ENCODE data around the gene CHRNA4.
"Not testable (repeated sequence)": the region's sequence is repeated elsewhere in the genome, so short reads cannot be mapped to it uniquely, and the experiment has no call there.

The CHRNA4 gene

DNA sequence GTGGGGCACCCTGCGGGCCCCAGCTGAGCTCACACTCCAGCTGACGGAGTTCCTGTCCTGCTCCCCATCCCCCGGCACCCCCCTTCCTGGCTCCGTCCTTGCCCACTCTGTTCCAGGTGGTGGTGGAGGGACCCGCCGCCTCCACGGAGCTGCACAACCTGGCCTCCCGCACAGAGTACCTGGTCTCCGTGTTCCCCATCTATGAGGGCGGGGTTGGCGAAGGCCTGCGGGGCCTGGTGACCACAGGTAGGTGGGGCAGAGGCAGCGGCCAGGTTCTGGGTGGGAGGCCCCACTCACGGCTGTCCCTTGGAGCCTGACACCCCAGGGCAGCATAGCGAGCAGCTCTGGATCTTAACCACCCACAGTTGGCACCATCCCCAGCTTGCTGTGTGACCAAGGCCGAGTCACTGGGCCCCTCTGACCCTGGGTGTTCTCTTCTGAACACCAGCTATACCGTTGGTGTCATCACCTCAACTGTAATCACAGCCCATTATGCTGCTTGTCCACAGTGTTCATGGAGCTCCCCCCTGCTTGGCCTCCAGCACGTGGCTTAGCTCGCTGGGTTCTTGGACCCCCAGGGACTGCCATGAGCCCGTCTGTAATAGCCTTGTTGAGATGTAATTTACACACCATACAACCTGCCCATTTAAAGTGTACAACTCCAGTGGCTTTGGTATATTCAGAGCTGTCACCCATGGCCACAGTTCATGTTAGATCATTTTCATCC lies 50.7 kb downstream of the CHRNA4 start:
- FAIRE-seq (no peak), DNase-seq (ENCODE audit: low spot score) (no peak)

DNA sequence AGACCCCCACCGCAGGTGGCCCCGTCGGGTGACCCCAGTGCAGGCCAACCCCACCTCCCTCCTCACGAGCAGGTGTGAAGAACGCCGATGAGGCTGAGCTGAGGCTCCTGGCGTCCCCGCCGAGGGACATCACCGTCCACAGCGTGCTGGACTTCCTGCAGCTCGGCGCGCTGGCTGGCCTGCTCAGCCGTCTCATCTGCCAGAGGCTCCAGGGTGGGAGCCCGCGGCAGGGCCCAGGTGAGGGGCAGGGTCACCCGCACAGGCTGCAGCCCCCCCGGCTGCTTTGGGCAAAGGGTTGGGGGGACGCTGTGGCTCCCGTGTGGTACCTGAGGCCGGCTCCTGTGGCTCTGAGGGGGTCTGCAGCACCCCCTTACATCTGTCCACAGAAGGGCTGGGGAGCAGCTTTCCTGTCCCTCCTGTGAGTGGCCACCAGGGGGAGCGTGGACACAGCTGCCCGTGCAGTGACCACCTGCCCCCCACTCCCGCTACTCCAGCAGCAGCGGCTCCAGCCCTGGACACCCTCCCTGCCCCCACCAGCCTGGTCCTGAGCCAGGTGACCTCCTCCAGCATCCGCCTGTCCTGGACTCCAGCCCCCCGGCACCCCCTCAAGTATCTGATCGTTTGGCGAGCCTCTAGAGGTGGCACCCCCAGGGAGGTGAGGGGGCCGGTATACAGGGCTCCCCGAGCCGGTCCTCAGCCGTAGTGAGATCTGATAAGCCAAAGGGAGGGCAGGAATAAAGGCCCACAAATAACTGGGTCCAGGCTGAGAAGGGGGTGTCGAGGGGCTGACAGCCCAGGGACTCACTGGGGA lies 51.7 kb downstream of the CHRNA4 start:
- no peak for FAIRE-seq
- peak; percentile 31 for DNase-seq (ENCODE audit: low spot score)

DNA sequence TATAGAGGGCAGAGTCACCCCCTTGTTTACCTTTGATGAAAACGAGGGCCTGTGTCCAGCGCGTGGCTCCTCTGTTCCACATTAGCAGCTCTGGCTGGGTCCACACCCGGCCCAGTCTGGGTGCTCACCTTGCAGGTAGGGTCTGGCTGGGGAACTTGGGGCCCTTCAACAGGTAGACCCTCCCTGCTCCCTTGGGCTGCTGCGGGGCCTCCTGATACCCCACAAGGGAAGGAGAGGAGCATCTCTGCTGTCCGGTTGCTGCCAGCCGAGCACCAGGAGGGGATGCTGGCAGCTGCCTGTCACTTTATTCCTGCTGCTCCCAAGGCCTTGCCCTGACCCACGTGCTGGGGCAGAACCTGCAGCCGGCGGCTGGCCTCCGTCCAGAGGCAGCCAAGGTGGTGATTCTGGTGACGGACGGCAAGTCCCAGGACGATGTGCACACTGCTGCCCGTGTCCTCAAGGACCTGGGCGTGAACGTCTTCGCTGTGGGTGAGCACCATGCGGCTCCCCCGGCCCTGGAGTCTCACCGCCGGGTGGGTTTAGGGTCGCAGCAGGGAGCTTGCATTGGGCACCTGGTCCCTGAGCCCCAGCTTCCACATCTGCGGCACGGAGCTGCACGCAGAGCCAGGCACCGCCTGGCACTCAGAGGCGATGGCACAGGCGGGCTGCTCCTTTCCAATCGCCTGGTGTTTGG lies 52.8 kb downstream of the CHRNA4 start:
- DNase-seq (ENCODE audit: low spot score) (no peak), FAIRE-seq (no peak)

DNA sequence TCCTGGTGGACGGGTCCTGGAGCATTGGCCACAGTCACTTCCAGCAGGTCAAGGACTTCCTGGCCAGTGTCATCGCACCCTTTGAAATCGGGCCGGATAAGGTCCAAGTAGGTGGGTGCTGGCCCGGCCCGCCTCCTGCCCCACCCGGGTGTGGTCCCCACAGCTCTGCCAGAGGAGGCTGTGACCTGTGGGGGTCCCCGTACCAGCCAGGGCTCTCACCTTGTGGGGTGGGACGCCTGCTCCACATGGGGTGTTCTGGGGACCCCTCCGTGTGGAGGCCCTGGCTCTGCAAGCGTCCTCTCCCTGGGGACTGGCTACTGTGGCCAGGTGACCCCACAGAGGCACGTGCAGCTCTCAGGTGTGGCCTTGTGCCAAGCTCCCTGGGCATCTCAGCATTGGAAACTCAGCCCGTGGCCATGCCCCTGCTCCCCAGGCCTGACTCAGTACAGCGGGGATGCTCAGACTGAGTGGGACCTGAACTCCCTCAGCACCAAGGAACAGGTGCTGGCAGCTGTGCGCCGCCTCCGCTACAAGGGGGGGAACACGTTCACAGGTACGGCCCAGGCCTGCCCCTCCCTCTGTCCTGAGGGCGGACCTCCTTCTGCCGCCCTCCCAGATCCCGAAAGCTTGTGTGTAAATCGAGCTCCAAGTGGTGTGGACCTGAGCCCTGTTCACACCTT lies 53.5 kb downstream of the CHRNA4 start:
- FAIRE-seq (no peak), DNase-seq (ENCODE audit: low spot score) (no peak)

DNA sequence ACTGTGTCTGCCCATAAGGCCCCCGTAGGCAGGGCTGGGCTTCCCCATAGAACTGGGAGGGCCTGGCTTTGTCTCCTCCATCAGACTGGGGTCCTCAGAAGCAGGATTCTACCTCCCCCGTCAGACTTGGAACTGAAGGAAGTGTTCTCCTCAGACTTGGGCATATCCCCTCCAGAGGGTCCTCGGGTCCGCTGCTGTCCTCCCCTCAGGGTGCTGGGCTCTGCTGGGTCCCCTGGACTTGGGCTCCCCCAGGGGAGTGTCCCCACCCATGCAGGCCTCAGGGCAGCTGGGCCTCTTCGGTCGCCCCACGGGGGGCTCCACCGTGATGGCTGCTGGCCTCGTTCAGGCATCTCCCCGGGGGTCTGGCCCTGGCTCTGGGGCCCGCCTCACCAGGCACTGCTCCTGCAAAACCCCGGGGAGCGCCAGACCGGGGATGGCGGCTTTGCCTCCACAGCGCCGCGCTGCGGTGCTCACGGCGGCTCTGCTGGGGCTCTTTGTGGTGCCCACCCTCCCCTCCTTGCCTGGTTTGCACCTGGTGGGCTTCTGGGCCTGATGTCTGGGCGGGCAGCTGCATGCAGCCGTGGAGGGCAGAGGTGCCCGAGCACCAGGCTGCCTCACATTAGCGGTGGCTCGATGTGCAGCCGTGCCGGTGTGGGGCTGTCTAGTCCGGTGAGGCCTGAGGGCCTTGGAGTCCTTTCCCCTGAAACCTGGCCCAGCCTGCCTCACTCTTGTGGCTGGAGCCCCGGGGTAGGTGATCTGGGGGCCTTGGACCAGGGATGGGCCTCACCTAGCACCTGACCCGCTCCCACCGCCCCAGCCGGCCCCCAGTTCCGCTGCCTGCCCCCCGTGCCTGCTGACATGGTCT lies 54.2 kb downstream of the CHRNA4 start:
- DNase-seq (ENCODE audit: low spot score) (no peak), FAIRE-seq (no peak)

DNA sequence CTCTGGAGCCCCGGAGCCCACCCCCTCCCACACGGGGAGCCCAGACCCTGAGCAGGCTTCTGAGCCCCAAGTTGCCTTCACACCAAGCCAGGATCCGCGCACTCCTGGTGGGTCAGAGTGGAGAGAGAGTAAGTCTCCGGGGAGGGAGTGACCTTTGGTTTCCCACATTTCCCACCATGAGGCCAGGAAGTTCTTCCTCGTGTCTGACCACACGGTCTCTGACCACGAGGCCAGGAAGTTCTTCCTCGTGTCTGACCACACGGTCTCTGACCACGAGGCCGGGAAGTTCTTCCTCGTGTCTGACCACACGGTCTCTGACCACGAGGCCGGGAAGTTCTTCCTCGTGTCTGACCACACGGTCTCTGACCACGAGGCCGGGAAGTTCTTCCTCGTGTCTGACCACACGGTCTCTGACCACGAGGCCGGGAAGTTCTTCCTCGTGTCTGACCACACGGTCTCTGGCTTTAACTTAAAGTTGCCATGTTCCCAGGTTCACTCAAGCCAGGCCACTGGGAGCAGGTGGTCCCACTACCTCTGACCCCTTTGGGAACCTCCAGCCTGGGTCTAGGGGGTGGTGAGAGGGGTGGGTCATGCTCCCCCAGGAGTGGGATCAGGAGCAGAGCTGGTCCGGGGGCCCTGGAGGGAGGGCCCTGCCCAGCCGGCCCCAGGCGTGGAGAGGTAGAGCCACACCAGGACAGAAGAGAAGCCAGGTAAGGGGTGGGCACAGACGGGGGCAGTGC lies 55.0 kb downstream of the CHRNA4 start:
- FAIRE-seq; DNase-seq (ENCODE audit: low spot score): not testable (repeated sequence)

DNA sequence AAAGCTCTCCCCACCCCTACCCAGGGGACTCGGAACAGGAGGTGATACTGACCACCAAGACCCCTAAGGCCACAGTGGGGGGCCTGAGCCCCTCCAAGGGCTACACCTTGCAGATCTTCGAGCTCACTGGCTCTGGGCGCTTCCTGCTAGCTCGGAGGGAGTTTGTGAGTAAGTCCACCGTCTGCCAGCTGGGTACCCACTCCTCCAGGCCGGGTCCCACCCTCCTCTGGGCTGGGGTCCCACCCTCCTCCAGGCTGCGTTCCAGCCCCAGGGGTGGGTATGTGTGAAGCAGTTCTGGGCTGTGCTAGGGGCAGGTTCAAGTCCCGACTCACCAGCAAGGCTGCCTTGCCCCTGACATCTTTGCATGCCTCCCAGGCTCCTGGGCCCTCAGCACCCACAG lies 55.8 kb downstream of the CHRNA4 start:
- DNase-seq (ENCODE audit: low spot score) (no peak), FAIRE-seq (no peak)

DNA sequence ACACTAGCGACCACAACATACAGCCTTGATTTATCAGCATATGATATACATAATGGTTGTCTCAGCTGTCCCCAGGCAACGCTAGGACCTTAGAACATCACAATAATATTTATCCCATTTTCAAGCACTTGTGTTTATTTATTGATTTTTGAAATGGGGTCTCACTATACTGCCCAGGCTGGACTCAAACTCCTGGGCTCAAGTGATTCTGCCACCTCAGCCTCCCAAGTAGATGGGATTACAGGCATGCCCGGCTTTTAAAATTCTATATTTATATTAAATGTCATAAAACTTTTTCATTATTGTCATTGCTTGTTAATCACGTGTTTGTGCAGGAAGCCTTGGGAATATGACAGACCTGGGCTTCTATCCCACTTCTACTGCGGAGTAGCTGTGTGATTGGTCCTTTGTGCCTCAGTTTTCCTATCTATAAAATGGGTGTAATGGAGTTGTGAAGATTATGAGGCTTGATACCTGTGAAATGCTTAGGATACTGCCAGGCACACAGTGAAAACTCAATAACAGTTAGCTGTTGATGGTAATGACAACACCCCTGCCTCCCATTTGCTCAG lies 58.0 kb downstream of the CHRNA4 start:
- DNase-seq (ENCODE audit: low spot score), result no peak
- no peak for FAIRE-seq

DNA sequence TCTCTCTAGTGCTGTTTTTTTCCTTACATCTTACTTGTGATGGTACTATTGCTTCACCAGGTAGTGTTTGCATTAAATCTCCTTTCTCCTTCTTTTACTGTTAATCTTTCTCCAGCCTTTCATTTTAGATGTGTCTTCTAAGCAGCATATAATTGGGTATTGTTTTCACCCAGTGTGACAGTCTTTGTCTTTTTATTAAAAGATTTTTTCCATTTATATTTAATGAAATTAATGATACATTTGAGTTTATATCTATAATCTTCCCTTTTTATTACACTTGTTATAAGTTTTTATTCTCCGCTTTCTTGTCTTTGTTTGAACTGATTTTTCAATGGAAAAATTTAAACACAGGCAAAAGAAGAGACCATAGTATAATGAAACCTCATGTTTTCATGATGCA lies 59.5 kb downstream of the CHRNA4 start:
- FAIRE-seq (no peak), DNase-seq (ENCODE audit: low spot score) (no peak)

DNA sequence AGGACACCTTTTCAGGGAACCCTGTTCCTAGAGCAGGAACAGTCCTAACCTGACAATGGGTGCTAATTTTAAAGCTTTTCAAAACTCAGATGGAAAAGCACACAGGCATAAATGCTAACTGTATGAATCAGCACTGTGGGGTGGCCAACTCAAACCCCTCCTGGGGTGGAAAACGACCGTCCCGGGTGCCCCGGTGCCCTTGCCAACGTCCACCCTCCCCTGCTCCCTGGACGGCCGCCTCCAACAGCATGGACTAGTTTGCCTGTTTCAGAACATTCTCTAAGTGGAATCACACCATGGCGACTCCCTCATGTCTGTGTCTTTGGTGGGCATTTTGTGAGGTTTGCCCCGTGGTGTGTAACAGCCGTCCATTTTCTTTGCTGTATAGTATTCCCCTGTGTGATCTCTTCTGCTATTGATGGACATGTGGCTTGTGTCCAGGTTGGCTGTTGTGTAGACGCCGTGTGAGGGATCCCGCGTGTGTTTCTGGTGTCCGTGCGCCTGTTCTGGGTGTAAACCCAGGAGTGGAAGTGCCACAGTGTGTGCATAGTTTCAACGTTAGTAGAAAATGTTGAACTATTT lies 62.3 kb downstream of the CHRNA4 start:
- DNase-seq (ENCODE audit: low spot score) (no peak), FAIRE-seq (no peak)

DNA sequence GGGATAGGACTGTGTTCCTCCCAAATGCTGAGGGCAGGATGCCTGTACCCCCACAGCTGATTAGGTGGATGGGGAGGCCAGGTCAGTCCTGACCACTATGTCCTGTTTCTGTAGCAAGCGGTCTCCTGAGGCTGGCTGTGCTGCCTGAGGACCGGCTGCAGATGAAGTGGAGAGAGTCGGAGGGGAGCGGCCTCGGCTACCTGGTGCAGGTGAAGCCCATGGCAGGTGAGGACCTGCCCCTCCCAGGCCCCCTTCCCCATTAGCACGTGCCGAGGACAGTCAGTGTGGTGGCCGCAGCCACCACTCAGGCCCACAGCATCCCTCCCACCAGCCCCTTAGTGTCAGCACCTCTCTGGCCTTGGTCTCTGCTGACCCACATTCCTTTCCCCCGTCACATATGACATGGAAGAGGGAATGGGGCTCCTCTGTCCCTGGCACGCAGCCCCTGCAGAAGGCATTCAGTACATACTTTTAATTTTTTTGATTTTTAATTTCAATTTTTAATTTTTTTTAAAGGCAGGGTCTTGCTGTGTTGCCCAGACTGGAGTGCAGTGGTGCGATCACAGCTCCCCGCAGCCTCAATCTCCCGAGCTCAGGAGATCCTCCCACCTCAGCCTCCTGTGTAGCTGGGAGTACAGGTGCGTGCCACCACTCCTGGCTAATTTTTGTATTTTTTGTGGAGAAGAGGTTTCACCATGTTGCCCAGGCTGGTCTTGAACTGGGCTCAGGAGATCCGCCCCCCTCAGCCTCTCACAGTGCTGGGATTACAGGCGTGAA lies 63.2 kb downstream of the CHRNA4 start:
- FAIRE-seq (no peak), DNase-seq (ENCODE audit: low spot score) (no peak)

DNA sequence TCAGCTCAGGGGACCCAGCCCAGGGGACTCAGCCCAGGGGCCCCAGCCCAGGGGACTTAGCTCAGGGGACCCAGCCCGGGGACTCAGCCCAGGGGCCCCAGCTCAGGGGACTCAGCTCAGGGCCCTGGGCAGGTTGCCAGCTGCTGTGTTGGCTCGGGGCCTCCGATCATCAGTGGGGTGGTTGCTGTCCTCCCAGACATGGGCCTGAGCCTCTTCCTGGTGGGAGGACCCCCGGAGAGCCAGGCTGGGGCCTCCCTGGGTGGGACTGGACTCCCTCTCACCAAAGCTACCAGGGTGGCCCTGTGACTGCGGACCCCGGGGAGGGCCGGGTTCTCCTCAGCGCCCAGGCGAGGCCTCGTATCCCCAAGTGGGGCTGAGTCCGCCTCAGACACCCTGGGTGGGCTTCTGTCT lies 63.8 kb downstream of the CHRNA4 start:
- DNase-seq (ENCODE audit: low spot score) (no peak), FAIRE-seq (no peak)

DNA sequence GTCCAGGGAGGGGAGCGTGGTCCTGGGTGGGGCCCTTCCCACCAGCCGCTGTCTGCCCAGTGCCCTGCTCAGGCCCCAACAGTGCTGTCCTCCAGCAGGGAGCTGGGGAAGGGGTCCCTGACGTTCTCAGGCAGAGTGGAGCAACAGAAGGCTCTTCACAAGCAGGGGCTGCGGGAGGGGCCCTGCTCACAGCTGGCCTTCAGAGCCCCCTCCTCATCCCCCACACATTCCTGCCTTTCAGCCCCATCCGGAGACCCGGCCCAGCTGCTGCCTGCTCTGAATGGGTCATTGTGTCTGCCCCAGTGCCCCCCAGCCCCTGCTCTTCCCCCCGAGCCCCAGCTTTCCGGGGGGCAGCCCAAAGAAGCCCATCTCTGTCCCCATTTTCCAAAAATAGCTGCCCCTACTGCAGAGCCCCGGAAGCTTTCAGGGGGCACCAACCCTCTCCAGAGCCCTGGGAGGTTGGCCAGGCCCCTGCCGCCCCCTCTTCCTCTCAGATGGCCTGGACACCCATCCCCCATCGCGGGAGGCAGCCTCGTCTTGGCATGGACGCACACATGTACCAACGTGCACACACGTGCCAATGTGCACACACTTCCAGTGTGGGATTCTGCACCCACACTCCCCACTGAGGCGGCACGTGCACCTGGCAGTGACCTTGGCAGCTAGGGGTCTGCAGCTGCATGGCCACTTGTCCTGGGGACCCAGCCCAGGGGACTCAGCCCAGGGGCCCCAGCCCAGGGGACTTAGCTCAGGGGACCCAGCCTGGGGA lies 64.4 kb downstream of the CHRNA4 start:
- no peak for FAIRE-seq
- no peak for DNase-seq (ENCODE audit: low spot score)

DNA sequence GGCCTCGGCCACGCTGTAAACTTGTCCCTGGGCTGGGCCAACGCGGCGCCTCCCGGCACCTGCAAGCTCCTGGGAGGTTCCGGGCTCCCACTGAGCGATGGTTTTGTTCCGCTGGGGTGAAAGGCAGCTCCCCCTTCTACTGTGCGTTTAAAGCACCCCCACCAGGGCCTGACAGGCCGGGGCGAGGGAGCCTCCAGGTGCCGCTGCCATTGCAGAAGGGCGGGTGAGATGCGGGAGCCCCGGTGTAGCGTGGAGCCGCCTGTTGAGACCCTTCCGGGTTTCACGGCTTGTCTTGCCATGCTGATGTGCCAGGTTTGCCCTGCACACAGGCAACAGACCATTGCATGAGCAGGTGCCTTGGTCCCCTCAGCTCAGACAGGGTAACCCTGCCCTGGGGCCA lies 65.3 kb downstream of the CHRNA4 start:
- DNase-seq (ENCODE audit: low spot score) (no peak), FAIRE-seq (no peak)

DNA sequence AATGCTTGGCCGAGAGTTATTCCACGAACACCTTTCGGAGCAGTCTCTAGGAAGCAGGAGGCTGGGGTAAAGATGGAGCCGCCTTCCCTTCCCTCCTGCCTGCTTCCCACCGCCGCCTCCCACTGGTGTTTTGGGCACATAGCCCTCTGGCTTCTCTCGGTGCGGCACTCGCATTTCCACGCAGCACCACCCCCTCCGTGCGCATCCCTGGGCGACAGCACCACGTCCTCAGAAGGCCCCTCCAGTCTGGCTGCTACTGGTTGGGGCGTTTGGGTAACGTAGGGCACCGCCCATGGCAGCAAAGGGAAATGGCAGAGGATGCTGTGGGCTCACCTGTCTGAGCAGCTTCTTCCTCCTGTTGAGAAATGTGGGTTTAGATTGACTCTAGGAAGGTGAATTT lies 65.7 kb downstream of the CHRNA4 start:
- no peak for FAIRE-seq

DNA sequence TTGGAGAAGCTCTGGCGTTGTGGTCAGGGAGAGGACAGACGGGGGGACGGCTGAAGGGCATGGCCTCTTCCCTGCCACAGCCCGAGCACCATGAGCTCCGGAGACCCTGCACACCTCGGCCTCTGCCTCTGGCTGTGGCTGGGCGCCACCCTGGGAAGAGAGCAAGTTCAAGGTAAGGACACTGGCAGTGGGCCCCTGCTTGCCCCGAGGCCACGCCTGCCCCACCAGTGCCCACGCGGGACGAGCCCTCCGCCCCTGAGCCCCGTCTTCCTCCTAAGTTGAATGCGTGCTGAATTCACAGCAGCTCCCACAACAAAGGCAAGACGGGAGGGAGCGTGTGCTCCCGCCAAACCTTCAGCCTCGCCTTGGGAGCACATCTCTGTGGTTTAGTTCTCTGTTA lies 66.1 kb downstream of the CHRNA4 start:
- no peak for DNase-seq (ENCODE audit: low spot score)
- no peak for FAIRE-seq

More for the DNA sequence above, 65.7 kb downstream of the CHRNA4 start:
- no peak for DNase-seq (ENCODE audit: low spot score)

DNA sequence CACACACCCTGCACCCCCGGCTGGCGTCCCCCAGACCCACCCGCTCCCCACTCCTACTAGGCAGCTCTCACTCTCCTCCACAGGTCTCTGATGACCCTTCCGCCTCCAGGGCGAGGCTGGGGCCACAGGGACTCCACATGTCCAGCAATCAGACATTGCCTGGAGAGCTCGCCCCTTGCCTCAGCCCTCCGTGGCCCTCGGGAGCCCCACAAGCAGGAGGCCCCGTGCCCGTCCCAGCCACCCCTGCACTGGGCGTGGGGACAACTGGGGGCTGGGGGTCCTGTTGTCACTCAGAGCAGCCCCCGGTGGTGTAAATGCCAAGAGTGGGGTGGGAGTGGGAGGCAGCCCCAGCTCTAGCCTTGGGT lies 66.6 kb downstream of the CHRNA4 start:
- FAIRE-seq (no peak), DNase-seq (ENCODE audit: low spot score) (no peak)

Measured in RCC 7860 (cell line).